Effector memory CD8-positive, alpha-beta T cell (primary cell): ENCODE results near the gene WSB1.

Experiments
- ATAC-seq: fragments of 150-1000 bp; cut with Tn5 transposase; replicated peaks from 2 replicates; pipeline ENCODE4 v1.10.0; 2021; ENCODE audit warnings: mild to moderate bottlenecking, moderate library complexity
- DNase-seq, 3 experiments: peaks; one replicate each; pipeline ENCODE4 v3.0.0; 2021
- H3K27ac Mint-ChIP-seq, 2 donors: one replicate each; pipeline ENCODE4 v1.8.0; 2022; ENCODE audit warnings: mild to moderate bottlenecking in 2 of 2, mixed read lengths in 2 of 2, moderate library complexity in 2 of 2
- H3K27me3 Mint-ChIP-seq, 2 donors: one replicate each; pipeline ENCODE4 v1.8.0; 2022; ENCODE audit warnings: mixed read lengths in 2 of 2
- H3K36me3 Mint-ChIP-seq: one replicate; pipeline ENCODE4 v1.8.0; 2022; ENCODE audit warnings: mild to moderate bottlenecking, moderate library complexity, mixed read lengths; ENCODE audit not compliant: insufficient read depth
- H3K4me1 Mint-ChIP-seq, 2 donors: one replicate each; pipeline ENCODE4 v1.8.0; 2022; ENCODE audit warnings: low read depth in 2 of 2, mixed read lengths in 2 of 2
- H3K4me3 Mint-ChIP-seq, 2 donors: one replicate each; pipeline ENCODE4 v1.8.0; 2022; ENCODE audit warnings: mild to moderate bottlenecking in 2 of 2, mixed read lengths in 2 of 2, moderate library complexity in 2 of 2
- H3K9me3 Mint-ChIP-seq, 2 donors: one replicate each; pipeline ENCODE4 v1.8.0; 2022; ENCODE audit warnings: mixed read lengths in 2 of 2

WSB1 gene

DNA sequence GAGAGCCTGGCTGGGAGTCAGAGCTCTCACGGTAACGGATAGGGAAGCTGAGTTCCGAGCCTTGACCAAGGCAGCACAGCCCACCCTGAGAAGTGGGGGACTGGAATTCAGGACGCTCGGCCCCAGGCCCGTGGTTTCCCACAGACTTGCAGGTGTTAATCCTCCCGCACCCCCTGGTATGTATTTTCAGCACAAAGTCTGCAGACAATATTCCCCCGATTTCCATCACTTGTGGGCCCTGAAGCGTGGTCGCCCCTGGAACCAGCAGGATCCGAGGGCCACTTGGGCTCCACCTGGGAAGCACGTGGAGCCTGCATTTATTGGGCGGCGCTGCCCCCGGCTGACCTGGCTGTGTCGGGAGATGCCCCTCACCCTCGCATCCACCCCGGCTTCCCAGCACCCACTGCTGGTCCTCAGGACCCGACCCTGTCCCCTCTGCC, 60.2 kb downstream of the WSB1 start:
- Mint-ChIP-seq H3K4me3 (peak overlapping the region; percentile 69 to 83), H3K27me3 (no peaks in the 10 kb centered on the region), H3K9me3 (no peaks in the 10 kb centered on the region), H3K27ac (peak overlapping the region; percentile 83 to 96), H3K4me1 (peaks cover 15% of the 10 kb centered on the region in 2 donors), H3K36me3 (peaks cover 5% of the 10 kb centered on the region)
- ATAC-seq: no peak
- no peak for DNase-seq

DNA sequence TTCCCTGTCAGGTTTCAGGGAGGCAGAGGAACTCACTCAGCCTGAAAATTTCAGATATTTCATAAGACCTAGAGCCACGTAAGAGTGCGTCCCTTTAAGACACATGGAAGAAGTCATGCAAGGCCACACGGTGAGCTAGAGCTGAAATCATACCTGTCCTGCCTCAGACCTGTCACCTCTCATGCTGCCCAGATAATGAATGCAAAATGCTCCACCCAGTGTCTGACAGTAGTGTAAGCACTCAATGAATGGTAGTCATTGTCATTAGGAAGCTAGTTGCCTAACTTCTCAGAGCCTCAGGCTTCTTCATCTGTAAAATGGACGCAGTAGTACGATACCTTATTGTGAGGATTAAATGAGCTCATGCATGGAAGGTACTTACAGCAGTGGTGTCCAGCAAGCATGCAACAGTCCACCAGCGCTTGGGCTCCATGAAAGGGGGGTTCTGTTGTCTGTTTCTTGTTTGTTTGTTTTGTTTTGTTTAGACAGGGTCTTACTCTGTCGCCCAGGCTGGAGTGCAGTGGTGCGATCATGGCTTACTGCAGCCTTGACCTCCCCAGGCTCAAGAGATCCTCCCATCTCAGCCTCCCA, 60.7 kb downstream of the WSB1 start:
- Mint-ChIP-seq H3K36me3 (peaks cover 5% of the 10 kb centered on the region), H3K4me3 (peak overlapping the region; percentile 69 to 83)

DNA sequence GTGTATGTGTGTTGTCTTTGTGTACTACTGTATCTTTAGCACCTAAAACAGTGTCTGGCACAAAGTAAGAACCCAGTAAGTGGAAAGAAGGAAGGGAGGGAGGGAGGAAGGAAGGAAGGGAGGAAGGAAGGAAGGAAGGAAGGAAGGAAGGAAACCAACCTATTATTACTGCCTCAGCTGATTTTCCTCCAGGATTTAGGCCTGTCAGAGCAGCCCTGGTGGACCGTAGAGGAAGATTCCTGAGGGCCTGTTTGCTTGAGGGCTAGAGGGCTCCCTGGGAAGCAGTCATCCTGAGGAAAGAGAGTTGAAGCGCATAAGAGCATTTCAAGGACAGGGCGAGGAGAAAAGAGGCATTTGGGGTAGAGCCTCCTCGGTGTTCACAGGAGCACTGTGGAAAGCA, 61.5 kb downstream of the WSB1 start:
- no peaks in the 10 kb centered on the region for H3K9me3 Mint-ChIP-seq
- H3K27ac Mint-ChIP-seq: no peak overlapping the region
- no peaks in the 10 kb centered on the region for H3K27me3 Mint-ChIP-seq
- H3K36me3 Mint-ChIP-seq: peaks cover 5% of the 10 kb centered on the region
- ATAC-seq: no peak
- no peak overlapping the region for H3K4me3 Mint-ChIP-seq
- H3K4me1 Mint-ChIP-seq: peaks cover 17 to 22% of the 10 kb centered on the region in 2 donors
- DNase-seq: no peak

More for the DNA sequence above, 60.7 kb downstream of the WSB1 start:
- H3K27ac Mint-ChIP-seq: peak overlapping the region; percentile 83 to 96
- H3K9me3 Mint-ChIP-seq: no peaks in the 10 kb centered on the region
- peaks cover 15% of the 10 kb centered on the region in 2 donors for H3K4me1 Mint-ChIP-seq
- DNase-seq: no peak
- no peaks in the 10 kb centered on the region for H3K27me3 Mint-ChIP-seq
- no peak for ATAC-seq

DNA sequence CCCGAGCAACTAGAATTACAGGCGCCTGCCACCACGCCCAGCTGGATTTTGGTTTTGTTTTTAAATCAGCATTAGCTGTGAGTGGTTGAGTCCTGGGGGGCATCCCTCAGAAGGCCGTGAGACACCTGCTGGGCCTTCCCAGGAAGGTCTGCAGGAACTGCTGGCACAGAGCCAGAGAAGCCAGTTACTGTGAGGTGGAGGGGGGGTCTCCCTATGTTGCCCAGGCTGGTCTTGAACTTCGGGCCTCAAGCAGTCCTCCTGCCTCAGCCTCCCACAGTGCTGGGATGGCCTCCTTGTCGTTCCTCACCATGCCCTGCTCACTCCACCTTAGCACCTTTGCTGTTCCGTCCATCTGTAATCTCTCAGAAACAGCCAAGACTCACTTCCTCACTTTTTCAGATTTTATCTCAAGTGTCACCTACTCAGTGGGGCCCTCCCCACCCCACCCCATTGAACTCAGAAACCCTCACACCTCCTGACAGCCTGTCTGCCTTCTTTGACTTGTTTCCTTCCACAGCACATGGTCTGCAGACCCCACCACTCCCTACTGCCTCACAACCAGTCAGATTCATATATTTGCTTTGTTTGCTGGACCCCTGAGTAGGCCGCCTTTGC, 62.3 kb downstream of the WSB1 start:
- DNase-seq: no peak
- Mint-ChIP-seq H3K27ac (no peak overlapping the region), H3K9me3 (no peaks in the 10 kb centered on the region), H3K27me3 (no peaks in the 10 kb centered on the region), H3K4me1 (peaks cover 17 to 27% of the 10 kb centered on the region in 2 donors), H3K4me3 (no peak overlapping the region), H3K36me3 (peaks cover 5% of the 10 kb centered on the region)
- ATAC-seq: no peak

DNA sequence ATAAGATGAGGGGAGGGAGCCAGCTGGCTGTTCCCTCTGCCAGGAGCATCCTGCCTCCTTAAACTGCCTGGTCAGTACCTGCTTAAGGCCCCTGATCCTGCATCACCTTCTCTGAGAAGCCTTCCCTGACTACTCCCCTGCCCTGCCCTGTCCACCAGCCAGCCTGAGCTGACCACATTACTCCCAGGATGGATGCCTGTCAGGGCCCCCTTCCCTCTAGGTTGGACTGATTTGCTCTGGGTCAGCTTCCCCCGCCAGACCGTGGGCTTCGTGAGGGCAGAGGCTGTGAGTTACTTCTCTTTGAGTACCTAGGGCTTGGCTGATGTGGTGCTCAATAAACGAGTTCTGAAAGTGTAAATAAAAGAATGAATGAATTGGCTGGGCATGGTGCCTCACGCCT, 63.3 kb downstream of the WSB1 start:
- Mint-ChIP-seq H3K9me3 (no peaks in the 10 kb centered on the region), H3K27me3 (no peaks in the 10 kb centered on the region), H3K27ac (no peak overlapping the region), H3K4me1 (peaks cover 20 to 27% of the 10 kb centered on the region in 2 donors), H3K4me3 (no peak overlapping the region), H3K36me3 (peaks cover 7% of the 10 kb centered on the region)
- DNase-seq: no peak
- ATAC-seq: no peak

DNA sequence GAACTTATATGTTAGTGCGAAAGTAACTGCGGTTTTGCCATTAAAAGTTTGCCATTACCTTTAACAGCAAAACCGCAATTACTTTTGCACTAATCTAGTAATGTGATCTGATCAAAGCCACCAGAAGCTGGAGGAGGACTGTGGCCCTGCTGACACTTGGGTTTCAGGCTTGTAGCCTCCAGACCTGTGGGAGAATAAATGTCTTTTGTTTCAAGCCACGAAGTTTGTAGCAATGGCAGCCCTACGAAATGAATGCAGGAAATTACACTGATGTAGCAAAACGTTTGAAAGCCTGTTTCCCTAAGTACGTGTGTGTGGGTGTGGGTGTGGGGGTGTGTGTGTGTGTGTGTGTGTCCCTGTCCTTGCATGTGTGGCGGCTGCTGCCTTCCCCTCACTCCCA, 66.6 kb downstream of the WSB1 start:
- no peak for DNase-seq
- H3K27ac Mint-ChIP-seq: peak overlapping the region in 1 of 2 donors; percentile 7
- no peaks in the 10 kb centered on the region for H3K9me3 Mint-ChIP-seq
- peaks cover 0 to 5% of the 10 kb centered on the region in 2 donors for H3K27me3 Mint-ChIP-seq
- no peak overlapping the region for H3K4me3 Mint-ChIP-seq
- H3K36me3 Mint-ChIP-seq: peaks cover 2% of the 10 kb centered on the region
- peaks cover 6 to 16% of the 10 kb centered on the region in 2 donors for H3K4me1 Mint-ChIP-seq
- peak; percentile 27 for ATAC-seq

DNA sequence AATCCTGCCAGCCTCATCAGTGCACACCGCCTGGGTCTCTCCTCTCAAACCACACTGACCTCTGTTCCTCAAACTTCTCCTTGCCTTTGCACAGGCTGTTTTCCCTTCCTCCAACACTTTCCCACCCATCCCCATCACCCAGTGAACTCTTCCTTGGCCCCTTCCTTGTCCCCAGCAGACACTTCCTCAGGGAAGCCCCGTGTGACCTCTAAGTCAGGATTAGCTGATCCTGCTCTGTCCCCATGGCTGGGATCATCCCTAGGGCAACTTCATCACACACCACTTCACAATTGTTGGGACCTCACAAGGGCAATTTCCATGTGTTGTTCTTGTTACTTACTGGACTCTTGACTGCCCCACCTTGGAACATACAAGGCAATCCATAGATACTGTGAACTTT, 67.8 kb downstream of the WSB1 start:
- H3K4me3 Mint-ChIP-seq: no peak overlapping the region
- ATAC-seq: no peak
- H3K27me3 Mint-ChIP-seq: peaks cover 0 to 5% of the 10 kb centered on the region in 2 donors
- no peaks in the 10 kb centered on the region for H3K9me3 Mint-ChIP-seq
- H3K4me1 Mint-ChIP-seq: peaks cover 5 to 12% of the 10 kb centered on the region in 2 donors
- no peak for DNase-seq
- peaks cover 2% of the 10 kb centered on the region for H3K36me3 Mint-ChIP-seq
- H3K27ac Mint-ChIP-seq: no peak overlapping the region

DNA sequence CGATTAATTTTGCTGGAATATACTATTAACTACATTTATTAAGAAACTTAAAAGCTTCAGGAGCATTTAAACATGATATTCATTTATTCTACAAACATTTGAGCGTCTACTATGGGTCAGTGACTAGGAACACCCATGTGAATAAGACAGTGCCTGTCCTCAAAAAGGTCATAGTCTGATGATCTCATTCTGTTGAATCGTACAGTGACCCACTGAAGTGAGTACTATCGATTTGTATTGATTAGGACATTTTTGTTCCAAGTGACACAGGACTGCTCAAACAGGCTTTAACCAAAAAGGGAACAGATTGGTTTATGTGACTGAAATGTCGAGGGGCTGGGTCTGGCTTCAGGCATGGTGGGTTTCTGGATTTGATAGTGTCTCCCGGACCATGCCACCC, 68.6 kb downstream of the WSB1 start:
- ATAC-seq (no peak), DNase-seq (no peak)
- no peak overlapping the region for H3K4me3 Mint-ChIP-seq
- H3K27me3 Mint-ChIP-seq: peaks cover 0 to 5% of the 10 kb centered on the region in 2 donors
- peaks cover 2% of the 10 kb centered on the region for H3K36me3 Mint-ChIP-seq
- peaks cover 5 to 12% of the 10 kb centered on the region in 2 donors for H3K4me1 Mint-ChIP-seq
- H3K9me3 Mint-ChIP-seq: no peaks in the 10 kb centered on the region
- H3K27ac Mint-ChIP-seq: no peak overlapping the region

DNA sequence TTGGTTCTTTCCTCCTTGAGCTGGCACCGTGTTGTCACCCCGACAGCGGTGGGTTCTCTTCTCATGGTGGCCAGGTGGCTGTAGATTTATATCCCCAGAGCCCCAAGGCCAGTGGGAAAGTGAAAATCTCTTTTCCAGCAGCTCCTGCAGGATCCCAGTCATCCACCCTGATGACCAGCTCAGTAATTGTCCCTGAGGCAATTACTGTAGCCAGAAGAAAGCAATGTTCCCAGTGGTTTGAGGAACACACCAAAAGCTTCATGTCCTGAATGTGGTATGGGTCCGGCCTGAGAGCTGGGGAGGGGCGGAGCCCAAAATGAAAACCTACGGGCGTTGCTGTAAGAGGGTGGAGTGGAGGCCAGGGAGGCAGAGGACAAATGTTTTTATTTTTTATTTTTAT, 69.0 kb downstream of the WSB1 start:
- Mint-ChIP-seq H3K36me3 (peaks cover 2% of the 10 kb centered on the region), H3K27me3 (peaks cover 0 to 5% of the 10 kb centered on the region in 2 donors), H3K4me1 (peaks cover 5 to 12% of the 10 kb centered on the region in 2 donors), H3K27ac (no peak overlapping the region), H3K4me3 (no peak overlapping the region), H3K9me3 (no peaks in the 10 kb centered on the region)
- no peak for ATAC-seq
- DNase-seq: no peak

DNA sequence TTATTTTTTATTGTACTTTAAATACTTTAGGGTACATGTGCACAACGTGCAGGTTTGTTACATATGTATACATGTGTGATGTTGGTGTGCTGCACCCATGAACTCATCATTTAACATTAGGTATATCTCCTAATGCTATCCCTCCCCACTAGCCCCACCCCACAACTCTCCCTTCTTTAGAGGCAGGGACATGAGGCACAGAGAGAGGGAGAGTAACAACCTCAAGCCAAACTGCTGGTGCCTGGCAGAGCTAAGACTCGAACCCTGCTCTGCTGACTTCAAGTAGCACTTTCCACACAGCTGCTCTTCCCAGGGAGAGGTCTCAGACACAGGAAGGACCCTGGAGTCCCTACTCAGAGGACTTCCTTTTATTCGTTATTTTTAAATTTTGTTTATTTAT, 69.4 kb downstream of the WSB1 start:
- Mint-ChIP-seq H3K4me1 (peaks cover 5 to 12% of the 10 kb centered on the region in 2 donors), H3K27ac (no peak overlapping the region), H3K36me3 (peaks cover 2% of the 10 kb centered on the region), H3K27me3 (peaks cover 0 to 5% of the 10 kb centered on the region in 2 donors), H3K4me3 (no peak overlapping the region), H3K9me3 (no peaks in the 10 kb centered on the region)
- no peak for ATAC-seq
- no peak for DNase-seq
